SU-DHL-6 (cell line): Measurements from ENCODE around the gene TMEM168.

Experiments used
- EZH2phosphoT487 ChIP-seq: fragments of 200-600 bp; sonication (generic), shearing (Covaris generic); conservative IDR thresholded peaks from 2 replicates; pipeline ENCODE4 v1.6.1; 2018; ENCODE audit warnings: mild to moderate bottlenecking, antibody characterized with exemption, low read length, moderate library complexity, mixed read lengths
- TF ChIP-seq, protein P1 (sequence below): fragments of 200-600 bp; sonication (generic); IDR thresholded peaks from one replicate; pipeline ENCODE4 v1.5.1; 2017; ENCODE audit warnings: antibody characterized with exemption, mild to moderate bottlenecking, low read length, moderate library complexity; ENCODE audit not compliant: insufficient read depth, poor library complexity, severe bottlenecking

DNA sequence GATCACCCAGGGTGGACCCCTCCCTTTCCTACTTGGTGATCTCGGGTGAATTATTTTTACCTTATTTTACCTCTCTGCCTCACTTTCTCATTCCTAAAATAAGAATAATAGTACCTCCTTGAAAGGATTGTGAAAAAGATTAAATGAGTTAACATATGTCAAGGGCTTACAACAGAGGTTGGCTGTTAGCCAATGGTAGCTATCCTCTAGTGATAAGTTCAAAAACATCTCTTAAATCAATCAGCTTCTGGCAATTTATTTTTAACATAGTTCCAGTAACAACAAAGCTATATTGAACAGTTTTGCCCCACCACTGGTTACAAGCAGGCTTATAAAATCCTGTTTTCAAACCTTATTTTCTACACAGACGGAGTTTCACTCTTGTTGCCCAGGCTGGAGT lies 45.4 kb downstream of the TMEM168 start:
- no peak for TF ChIP-seq EZH2phosphoT487
- TF ChIP-seq, protein P1, sequence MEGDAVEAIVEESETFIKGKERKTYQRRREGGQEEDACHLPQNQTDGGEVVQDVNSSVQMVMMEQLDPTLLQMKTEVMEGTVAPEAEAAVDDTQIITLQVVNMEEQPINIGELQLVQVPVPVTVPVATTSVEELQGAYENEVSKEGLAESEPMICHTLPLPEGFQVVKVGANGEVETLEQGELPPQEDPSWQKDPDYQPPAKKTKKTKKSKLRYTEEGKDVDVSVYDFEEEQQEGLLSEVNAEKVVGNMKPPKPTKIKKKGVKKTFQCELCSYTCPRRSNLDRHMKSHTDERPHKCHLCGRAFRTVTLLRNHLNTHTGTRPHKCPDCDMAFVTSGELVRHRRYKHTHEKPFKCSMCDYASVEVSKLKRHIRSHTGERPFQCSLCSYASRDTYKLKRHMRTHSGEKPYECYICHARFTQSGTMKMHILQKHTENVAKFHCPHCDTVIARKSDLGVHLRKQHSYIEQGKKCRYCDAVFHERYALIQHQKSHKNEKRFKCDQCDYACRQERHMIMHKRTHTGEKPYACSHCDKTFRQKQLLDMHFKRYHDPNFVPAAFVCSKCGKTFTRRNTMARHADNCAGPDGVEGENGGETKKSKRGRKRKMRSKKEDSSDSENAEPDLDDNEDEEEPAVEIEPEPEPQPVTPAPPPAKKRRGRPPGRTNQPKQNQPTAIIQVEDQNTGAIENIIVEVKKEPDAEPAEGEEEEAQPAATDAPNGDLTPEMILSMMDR: no peak
